Right lobe of liver (tissue), 6 donors: ENCODE results near the gene FAIM2. TPM values are rescaled to one million over a fixed set of nuclear protein-coding genes. Genes with fewer than 3 reads are reported as not detected.

Experiments used
- ATAC-seq, 4 donors: fragments of 200-7000 bp; cut with Tn5 transposase; one replicate each; pipeline ENCODE4 v1.9.1; 2020; ENCODE audit warnings: mild to moderate bottlenecking in 4 of 4, moderate library complexity in 4 of 4
- DNase-seq, 3 donors: peaks; one replicate each; pipeline ENCODE4 v3.0.0-alpha.2; 2020
- H3K27ac ChIP-seq, 3 donors: fragments of 200-600 bp; one replicate each; pipeline ENCODE4 v1.8.0; 2022
- H3K27me3 ChIP-seq, 2 donors: fragments of 200-600 bp; one replicate each; pipeline ENCODE4 v1.8.0; 2022
- H3K36me3 ChIP-seq, 4 donors: fragments of 200-600 bp; sonication (generic) in 1 of 4; one replicate each; pipeline versions ENCODE4 v1.5.1 to v1.8.0; 2017 to 2022; ENCODE audit warnings: control low read depth in 1 of 4
- H3K4me1 ChIP-seq, 4 donors: fragments of 200-600 bp; sonication (generic) in 1 of 4; one replicate each; pipeline versions ENCODE4 v1.5.1 to v1.8.0; 2017 to 2022; ENCODE audit warnings: control low read depth in 1 of 4
- H3K4me3 ChIP-seq, 3 donors: fragments of 200-600 bp; one replicate each; pipeline ENCODE4 v1.8.0; 2022
- H3K9me3 ChIP-seq, 4 donors: fragments of 200-600 bp; sonication (generic) in 1 of 4; one replicate each; pipeline versions ENCODE4 v1.5.1 to v1.8.0; 2017 to 2022; ENCODE audit warnings: control low read depth in 1 of 4
- POLR2A ChIP-seq: fragments of 450-650 bp; IDR thresholded peaks from one replicate; pipeline ENCODE4 v1.6.1; 2017; ENCODE audit warnings: antibody characterized with exemption, mild to moderate bottlenecking
- WGBS: methylation state at CpG from one replicate; pipeline ENCODE4 v1.1.6; 2018; ENCODE audit warnings: low coverage, low lambda C conversion rate; ENCODE audit not compliant: insufficient coverage; ENCODE audit errors: missing lambda C conversion rate; 5-methylcytosine and 5-hydroxymethylcytosine counted together
- intact Hi-C, 2 donors: fragments of 100-400 bp; cut with DNase I; formaldehyde crosslinking; loops; one replicate each; pipeline versions ENCODE4 v1.11.2 to v1.14.1; 2022
- total RNA-seq, 6 experiments: library from RNA; depleted of rRNA in 2 of 6; stranded (reverse); fragments of >200 nt in 2 of 6; fragmentation: NEBNext Ultra II Directional in 3 of 6; extraction: Animal tissue kit (Norgen Biotek cat#: 25700) in 3 of 6; gene quantifications; one replicate each; pipeline versions ENCODE4 v1.1.0 to v1.2.4, GENCODE V29; 2016 to 2023
- TF ChIP-seq, protein P1 (sequence below), 4 donors: fragments of 200-600 bp in 3 of 4; fragments of 450-650 bp in 1 of 4; IDR thresholded peaks; one replicate each; pipeline versions ENCODE4 v1.5.1 to v1.8.0; 2016 to 2022; ENCODE audit warnings: antibody characterized with exemption in 4 of 4, mild to moderate bottlenecking in 2 of 4
- donor health status: DM: no; HTN: yes; CAD: no.
- donor health status: DM: no; HTN: no; CAD: no.
- donor health status: DM: no; HTN: no; CAD: no.
- donor health status: DM: no; HTN: yes; CAD: no.
- donor health status: DM: no; HTN: yes; CAD: no.

Gene FAIM2
- total RNA-seq, 6 experiments from 2014 or later, result 0.16 TPM; not detected in 5

DNA sequence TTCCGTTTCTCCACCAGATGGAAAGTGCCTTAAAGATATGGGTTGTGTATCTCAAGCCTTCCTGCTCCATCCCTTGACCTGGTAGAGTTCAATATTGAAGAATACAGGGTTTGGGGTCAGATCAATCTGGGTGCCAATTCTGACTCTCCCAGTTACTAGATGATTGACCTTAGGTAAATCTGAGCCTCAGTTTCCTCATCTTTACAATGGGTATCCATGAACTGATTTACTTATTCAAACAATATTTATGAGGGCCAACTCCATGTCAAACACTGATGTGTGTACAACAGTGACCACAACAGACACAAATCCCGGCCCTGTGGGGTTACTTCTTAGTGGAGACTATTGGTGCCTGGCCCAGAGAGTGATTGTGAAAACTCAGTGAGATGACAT is 7.5 kb upstream of the FAIM2 start:
- 79% methylated on average over 2 of the region's 2 CpGs for WGBS
- no peak overlapping the region for H3K27ac ChIP-seq

DNA sequence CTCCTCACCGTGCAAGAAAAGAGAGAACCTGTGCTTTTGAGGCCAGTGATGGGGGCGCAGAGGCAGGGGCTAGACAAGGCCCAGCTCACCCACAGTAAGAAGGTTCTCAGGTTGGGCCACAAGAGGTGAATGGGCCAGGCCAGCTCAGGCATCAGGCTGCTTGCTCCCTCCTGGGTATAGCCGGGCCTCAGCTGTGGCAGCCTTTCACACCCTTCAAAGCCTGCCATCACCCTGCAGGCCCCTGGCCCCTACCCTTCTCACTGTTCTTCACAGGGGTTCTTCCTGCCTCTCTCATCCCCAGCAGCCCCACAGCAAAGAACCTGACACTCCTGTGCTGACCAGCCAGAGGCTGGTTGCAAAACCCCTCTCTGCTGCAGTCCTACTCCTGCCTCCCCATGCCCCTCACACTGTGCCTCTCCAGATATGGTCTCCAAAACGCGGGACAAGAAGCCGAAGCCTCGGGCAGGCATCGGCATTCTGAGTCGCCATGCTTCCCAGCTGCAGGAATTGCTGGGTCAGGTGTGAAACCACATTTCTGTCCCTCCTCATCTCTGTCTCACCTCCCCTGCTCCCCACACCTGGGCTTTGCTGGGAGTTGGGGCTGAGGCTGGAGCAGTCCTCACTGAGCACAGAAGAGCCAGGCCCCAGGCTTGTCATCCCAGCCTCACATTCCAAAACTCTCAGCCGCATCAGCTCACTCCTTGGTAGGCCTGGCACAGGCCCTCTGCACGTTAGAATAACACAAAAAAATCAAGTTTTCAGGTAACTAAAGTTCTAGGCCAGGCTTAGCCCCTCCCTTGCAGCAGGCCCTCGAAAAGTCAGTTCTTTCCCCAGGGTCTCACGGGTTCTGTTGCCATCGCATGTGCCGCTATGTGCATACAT is 6.9 kb upstream of the FAIM2 start:
- TF ChIP-seq, protein P1, sequence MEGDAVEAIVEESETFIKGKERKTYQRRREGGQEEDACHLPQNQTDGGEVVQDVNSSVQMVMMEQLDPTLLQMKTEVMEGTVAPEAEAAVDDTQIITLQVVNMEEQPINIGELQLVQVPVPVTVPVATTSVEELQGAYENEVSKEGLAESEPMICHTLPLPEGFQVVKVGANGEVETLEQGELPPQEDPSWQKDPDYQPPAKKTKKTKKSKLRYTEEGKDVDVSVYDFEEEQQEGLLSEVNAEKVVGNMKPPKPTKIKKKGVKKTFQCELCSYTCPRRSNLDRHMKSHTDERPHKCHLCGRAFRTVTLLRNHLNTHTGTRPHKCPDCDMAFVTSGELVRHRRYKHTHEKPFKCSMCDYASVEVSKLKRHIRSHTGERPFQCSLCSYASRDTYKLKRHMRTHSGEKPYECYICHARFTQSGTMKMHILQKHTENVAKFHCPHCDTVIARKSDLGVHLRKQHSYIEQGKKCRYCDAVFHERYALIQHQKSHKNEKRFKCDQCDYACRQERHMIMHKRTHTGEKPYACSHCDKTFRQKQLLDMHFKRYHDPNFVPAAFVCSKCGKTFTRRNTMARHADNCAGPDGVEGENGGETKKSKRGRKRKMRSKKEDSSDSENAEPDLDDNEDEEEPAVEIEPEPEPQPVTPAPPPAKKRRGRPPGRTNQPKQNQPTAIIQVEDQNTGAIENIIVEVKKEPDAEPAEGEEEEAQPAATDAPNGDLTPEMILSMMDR (IDR thresholded peaks at IDR 0.05), result no peak

More for the DNA sequence above, 7.5 kb upstream of the FAIM2 start:
- no peak for TF ChIP-seq POLR2A
- TF ChIP-seq, protein P1 (IDR thresholded peaks at IDR 0.05), result no peak
- Histone ChIP-seq H3K36me3 (no peaks in the 10 kb centered on the region), H3K4me1 (no peaks in the 10 kb centered on the region), H3K9me3 (no peaks in the 10 kb centered on the region), H3K27me3 (no peaks in the 10 kb centered on the region), H3K4me3 (no peak overlapping the region)
- DNase-seq, result no peak
- ATAC-seq, result no peak
- intact Hi-C loops, result no loop called here

DNA sequence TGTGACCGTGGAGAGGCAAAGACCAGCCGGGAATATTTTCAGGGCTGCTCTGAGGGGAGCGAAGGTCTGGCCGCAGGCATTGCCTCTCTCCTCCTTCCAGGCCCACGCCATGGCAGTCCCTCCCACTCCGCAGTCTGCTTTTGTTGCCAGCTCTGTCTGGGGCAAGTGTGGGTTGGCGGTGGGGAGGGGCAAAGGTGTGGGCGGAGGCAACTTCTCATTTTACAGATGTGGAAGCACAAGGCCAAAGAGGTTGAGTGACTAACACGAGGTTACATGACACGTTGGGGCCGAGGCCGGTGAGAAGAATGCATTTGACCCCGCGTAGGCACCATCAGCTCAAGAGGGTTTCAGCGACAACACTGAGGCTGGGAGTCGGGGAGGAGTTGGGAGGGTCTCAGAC is 6.1 kb upstream of the FAIM2 start:
- WGBS, result 81% methylated on average over 12 of the region's 16 CpGs
- H3K9me3 ChIP-seq, result no peaks in the 10 kb centered on the region
- H3K27ac ChIP-seq, result no peak overlapping the region
- H3K36me3 ChIP-seq, result no peaks in the 10 kb centered on the region
- intact Hi-C loops, result no loop called here
- H3K4me1 ChIP-seq, result no peaks in the 10 kb centered on the region
- H3K27me3 ChIP-seq, result no peaks in the 10 kb centered on the region
- ATAC-seq (no peak), DNase-seq (no peak)
- TF ChIP-seq POLR2A, result no peak
- TF ChIP-seq, protein P1 (IDR thresholded peaks at IDR 0.05), result no peak
- H3K4me3 ChIP-seq, result no peak overlapping the region

More for the DNA sequence above, 6.9 kb upstream of the FAIM2 start:
- ATAC-seq (no peak), DNase-seq (no peak)
- 88% methylated on average over 12 of the region's 15 CpGs for WGBS
- no peak overlapping the region for H3K27ac ChIP-seq
- no peak overlapping the region for H3K4me3 ChIP-seq
- no peaks in the 10 kb centered on the region for H3K4me1 ChIP-seq
- H3K27me3 ChIP-seq, result no peaks in the 10 kb centered on the region
- H3K9me3 ChIP-seq, result no peaks in the 10 kb centered on the region
- H3K36me3 ChIP-seq, result no peaks in the 10 kb centered on the region
- intact Hi-C loops, result no loop called here

DNA sequence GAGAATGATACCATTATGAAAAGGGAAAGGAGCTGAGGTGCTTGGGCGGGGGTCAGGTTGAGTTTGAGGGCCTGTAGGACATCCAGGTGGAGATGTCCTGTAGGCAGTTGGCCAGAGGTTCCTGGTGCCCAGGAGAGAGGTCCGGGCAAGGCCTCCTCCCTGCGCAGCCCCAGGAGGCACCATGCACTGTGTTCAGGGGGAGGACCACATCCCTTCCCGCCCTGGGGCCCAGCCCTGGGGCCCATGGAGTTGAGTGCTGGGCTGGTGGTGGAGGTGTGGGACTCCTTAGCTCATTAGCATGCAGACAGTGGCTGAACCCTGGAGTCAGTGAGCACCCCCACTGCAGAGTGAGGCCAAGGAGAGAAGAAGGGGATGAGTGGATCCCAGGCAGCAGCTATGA is 5.7 kb upstream of the FAIM2 start:
- Histone ChIP-seq H3K27ac (no peak overlapping the region), H3K9me3 (no peaks in the 10 kb centered on the region), H3K4me3 (no peak overlapping the region), H3K27me3 (no peaks in the 10 kb centered on the region), H3K36me3 (no peaks in the 10 kb centered on the region), H3K4me1 (no peaks in the 10 kb centered on the region)
- DNase-seq (no peak), ATAC-seq (peak in 1 of 4 donors; percentile 27)
- intact Hi-C loops, result no loop called here
- TF ChIP-seq POLR2A, result no peak
- TF ChIP-seq, protein P1 (IDR thresholded peaks at IDR 0.05), result no peak
- 40% methylated on average over 1 of the region's 4 CpGs for WGBS
